ENCODE measurements around the gene HIRIP3. TPM values are rescaled to one million over a fixed set of nuclear protein-coding genes. Genes with fewer than 3 reads are reported as not detected.

The HIRIP3 gene
- polyA plus RNA-seq, 3 donors from 2014 or later = 14.1 to 23.5 (median 18.9) TPM

DNA sequence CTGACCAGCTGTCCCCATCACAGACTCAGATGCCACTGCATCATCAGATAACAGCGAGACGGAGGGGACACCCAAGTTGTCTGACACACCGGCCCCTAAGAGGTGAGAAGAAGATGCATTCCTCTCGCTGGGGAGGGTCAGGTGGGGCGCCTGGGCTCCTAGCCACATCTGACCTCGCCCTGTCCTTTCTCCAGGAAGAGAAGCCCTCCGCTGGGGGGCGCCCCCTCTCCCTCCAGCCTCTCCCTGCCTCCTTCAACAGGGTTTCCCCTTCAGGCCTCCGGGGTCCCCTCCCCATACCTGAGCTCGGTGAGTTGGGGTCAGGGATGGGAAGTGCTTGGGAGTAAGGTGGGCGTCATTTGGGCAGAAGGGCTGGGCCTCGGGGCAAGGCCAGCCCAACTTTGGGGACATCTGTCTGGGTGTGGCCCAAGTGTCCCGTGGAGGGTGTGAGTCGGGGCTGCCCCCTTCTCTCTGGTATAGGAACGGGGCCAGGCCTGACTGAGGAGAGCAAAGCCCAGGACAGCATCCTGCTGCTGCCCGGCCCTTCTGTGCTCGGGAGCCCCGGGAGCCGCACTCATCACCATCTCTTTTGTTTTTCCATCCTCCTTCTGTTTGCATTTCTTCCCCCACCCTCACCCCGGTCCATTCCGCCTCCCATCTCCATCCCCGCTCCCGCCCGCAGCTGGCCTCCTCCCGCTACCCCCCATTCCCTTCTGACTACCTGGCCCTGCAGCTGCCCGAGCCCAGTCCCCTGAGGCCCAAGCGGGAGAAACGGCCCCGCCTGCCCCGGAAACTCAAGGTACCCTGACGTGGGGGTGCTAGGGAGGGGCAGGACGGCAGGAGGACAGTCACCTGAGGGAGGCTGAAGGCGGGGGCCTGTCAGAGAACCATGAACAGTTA lies 5.6 kb upstream of the HIRIP3 start:
- no peak for DNase-seq
- peaks cover 0 to 1% (median 0%) of the 10 kb centered on the region in 6 donors for H3K9me3 Mint-ChIP-seq
- H3K4me3 Mint-ChIP-seq = no peak overlapping the region
- peaks cover 18 to 24% of the 10 kb centered on the region in 2 donors for H3K4me1 Mint-ChIP-seq
- no peak overlapping the region for H3K27ac Mint-ChIP-seq
- peaks cover 0 to 12% (median 0%) of the 10 kb centered on the region in 3 donors for H3K36me3 Mint-ChIP-seq
- H3K27me3 Mint-ChIP-seq (ENCODE audit: low read depth in 3 of 3) = peaks cover 0 to 4% (median 2%) of the 10 kb centered on the region in 3 donors

- H3K9me3 Mint-ChIP-seq = peaks cover 0 to 1% (median 0%) of the 10 kb centered on the region in 6 donors
- peaks cover 0 to 12% (median 0%) of the 10 kb centered on the region in 3 donors for H3K36me3 Mint-ChIP-seq
- H3K27me3 Mint-ChIP-seq (ENCODE audit: low read depth in 3 of 3) = peaks cover 5 to 12% (median 8%) of the 10 kb centered on the region in 3 donors
- H3K27ac Mint-ChIP-seq = peak overlapping the region in 1 of 6 donors; percentile 39
- DNase-seq = no peak
- H3K4me3 Mint-ChIP-seq = no peak overlapping the region
- H3K4me1 Mint-ChIP-seq = peaks cover 27 to 29% of the 10 kb centered on the region in 2 donors
These were observed 4.2 kb upstream of the HIRIP3 start for GRCh38 chr16:29999605-30000004.

- Mint-ChIP-seq H3K9me3 (no peaks in the 10 kb centered on the region), H3K4me1 (peaks cover 32 to 35% of the 10 kb centered on the region in 2 donors), H3K27me3 (ENCODE audit: low read depth in 3 of 3) (peaks cover 5 to 11% (median 11%) of the 10 kb centered on the region in 3 donors), H3K27ac (peak overlapping the region; percentile 95 to 98 (median 97)), H3K36me3 (peaks cover 0 to 7% (median 4%) of the 10 kb centered on the region in 3 donors), H3K4me3 (peak overlapping the region; percentile 93 to 98 (median 97))
- no peak for DNase-seq
These were observed 1.4 kb upstream of the HIRIP3 start for GRCh38 chr16:29996766-29997250.

DNA sequence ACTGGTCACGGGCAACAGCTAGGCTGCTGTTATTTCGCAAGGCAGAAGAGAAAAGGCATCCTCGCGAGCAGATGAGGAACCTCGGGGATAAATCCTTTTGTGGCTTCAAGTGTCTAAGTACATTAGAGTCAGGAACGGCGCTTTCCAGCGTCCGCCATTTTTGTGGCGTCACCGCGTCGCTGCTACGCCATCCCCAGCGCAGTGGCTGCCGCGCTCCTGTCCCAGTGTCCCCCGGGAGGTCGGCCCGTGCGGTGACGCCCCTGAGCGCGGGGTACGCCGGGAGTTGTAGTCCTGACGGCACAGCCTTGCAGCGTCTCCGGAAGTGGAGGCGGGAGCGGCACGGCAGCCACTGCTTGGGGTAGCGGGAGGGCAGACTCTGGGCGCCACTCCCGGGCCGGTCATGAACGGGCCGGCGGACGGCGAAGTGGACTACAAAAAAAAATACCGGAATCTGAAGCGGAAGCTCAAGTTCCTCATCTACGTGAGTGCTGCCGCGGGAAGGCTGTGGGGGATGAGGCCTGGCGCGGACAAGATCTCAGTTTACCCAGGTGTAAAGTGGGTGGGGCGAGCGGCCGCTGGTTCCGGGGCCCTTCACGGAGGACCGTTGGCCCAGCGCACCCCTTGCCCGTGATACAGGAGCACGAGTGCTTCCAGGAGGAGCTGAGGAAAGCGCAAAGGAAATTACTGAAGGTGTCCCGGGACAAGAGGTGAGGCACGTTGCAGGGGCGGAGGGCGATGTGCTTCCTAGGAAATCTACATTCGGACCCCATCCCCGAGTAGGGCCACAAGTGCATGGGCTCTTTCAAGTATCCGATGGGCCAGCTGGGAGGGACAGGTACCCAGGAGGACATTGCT lies 721 bp upstream of the HIRIP3 start, which contains the start of gene INO80E:
Gene INO80E, plus strand, starts transcription at position 331 of the 855 bp plus-strand sequence. Its CDS starts 70 bp downstream, at position 401.
- Mint-ChIP-seq H3K4me1 (peaks cover 32 to 35% of the 10 kb centered on the region in 2 donors), H3K36me3 (peaks cover 0 to 7% (median 4%) of the 10 kb centered on the region in 3 donors), H3K27ac (peak within 1 kb of the TSS; percentile 95 to 98 (median 97)), H3K27me3 (ENCODE audit: low read depth in 3 of 3) (peaks cover 5 to 11% (median 11%) of the 10 kb centered on the region in 3 donors), H3K9me3 (no peaks in the 10 kb centered on the region), H3K4me3 (peak within 1 kb of the TSS; percentile 93 to 98 (median 97))
- peak; percentile 97 to 98 (median 97) for DNase-seq

DNA sequence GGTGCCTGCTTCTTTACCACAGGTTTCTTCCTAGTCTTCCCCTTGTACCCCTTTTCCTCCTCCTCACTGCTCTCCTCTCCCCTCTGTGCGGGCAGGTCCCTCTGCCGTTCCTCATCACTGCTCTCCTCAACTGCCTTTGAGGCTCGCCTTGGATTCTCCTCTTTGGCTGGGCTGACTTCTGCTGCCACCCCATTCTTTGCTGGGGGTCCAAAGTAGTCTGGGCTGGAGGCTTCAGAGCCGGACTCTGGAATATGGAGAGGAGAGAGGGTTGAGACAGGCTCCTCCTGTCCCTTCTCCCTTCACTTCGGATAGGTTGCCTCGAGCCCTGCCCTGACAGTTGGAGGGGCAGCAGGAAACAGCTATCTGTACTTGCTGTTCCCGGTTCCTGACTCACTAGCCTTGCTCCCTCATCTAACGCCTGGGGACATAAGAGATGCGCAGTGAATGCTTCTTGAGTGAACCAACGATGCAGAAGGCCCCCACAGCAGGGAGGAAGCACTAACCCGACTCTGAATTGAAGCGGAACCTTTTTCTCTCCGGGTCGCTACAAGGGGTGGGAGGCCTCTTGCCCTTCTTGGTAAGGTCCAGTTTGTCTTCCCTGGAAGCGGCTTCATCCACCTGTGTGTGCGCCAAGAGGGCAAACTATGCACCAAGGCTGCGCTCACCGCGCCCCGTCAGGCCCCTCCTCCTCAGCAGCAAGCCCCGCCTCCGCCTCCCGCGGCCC lies 655 bp downstream of the HIRIP3 start:
- Mint-ChIP-seq H3K4me3 (peak overlapping the region; percentile 93 to 98 (median 97)), H3K4me1 (peaks cover 32 to 35% of the 10 kb centered on the region in 2 donors), H3K9me3 (no peaks in the 10 kb centered on the region), H3K27me3 (ENCODE audit: low read depth in 3 of 3) (peaks cover 5 to 11% (median 11%) of the 10 kb centered on the region in 3 donors), H3K27ac (peak overlapping the region; percentile 95 to 98 (median 97)), H3K36me3 (peaks cover 4 to 11% (median 5%) of the 10 kb centered on the region in 3 donors)
- DNase-seq = no peak

GRCh38 chr16:29993903-29994599 lies 1.4 kb downstream of the HIRIP3 start:
- Mint-ChIP-seq H3K9me3 (no peaks in the 10 kb centered on the region), H3K27ac (peak overlapping the region in 5 of 6 donors; percentile 29 to 79 (median 64)), H3K4me3 (peak overlapping the region; percentile 13 to 93 (median 53)), H3K27me3 (ENCODE audit: low read depth in 3 of 3) (peaks cover 5 to 11% (median 11%) of the 10 kb centered on the region in 3 donors), H3K4me1 (peaks cover 30 to 35% of the 10 kb centered on the region in 2 donors), H3K36me3 (peaks cover 1 to 11% (median 6%) of the 10 kb centered on the region in 3 donors)
- DNase-seq = no peak

DNA sequence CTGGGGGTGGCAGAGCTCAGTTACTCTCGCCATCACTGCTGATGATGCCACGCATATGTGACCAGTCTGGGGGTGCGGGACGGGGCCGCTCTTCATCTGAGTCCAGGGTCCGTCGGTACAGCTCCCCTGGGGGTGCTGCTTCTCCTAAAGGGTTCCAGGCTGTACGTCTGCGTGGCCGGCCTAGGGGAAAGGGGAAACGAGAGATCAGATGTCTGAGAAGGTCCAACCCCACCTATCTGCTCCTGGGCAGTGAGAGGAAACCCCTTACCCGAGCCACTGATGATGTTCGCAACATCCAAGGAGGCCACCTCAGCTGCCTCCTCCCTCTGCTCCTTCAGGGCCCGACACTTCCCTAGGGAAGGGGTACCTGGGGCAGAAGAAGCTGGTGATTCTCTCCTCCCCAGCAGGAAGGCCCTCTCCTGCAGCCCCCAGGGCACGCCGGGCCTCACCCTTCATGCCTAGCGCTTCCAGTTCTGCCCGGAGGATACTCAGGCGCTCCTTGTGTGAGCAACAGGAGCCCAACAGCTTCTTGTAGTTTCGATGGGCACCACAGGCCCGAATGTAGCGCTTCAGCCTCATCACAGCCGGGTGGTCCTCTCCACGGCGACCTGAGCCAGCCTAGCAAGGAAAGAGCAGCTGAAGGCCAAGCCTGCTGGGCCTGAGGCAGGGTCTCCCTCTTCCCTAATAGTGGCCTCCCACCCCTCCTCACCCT lies 2.1 kb downstream of the HIRIP3 start:
- H3K9me3 Mint-ChIP-seq = no peaks in the 10 kb centered on the region
- no peak overlapping the region for H3K27ac Mint-ChIP-seq
- H3K4me1 Mint-ChIP-seq = peaks cover 31% of the 10 kb centered on the region in 2 donors
- peak overlapping the region in 2 of 5 donors; percentile 68 to 93 for H3K4me3 Mint-ChIP-seq
- peaks cover 4 to 11% (median 9%) of the 10 kb centered on the region in 3 donors for H3K36me3 Mint-ChIP-seq
- no peak for DNase-seq
- peaks cover 5 to 11% (median 11%) of the 10 kb centered on the region in 3 donors for H3K27me3 Mint-ChIP-seq (ENCODE audit: low read depth in 3 of 3)

GRCh38 chr16:29992344-29992967 lies 3.0 kb downstream of the HIRIP3 start:
- no peak for DNase-seq
- peaks cover 23 to 28% of the 10 kb centered on the region in 2 donors for H3K4me1 Mint-ChIP-seq
- H3K4me3 Mint-ChIP-seq = peak overlapping the region in 3 of 5 donors; percentile 35 to 67 (median 44)
- H3K36me3 Mint-ChIP-seq = peaks cover 4 to 17% (median 9%) of the 10 kb centered on the region in 3 donors
- H3K27me3 Mint-ChIP-seq (ENCODE audit: low read depth in 3 of 3) = peaks cover 5 to 11% (median 11%) of the 10 kb centered on the region in 3 donors
- H3K9me3 Mint-ChIP-seq = no peaks in the 10 kb centered on the region
- peak overlapping the region in 2 of 6 donors; percentile 16 to 53 for H3K27ac Mint-ChIP-seq

DNA sequence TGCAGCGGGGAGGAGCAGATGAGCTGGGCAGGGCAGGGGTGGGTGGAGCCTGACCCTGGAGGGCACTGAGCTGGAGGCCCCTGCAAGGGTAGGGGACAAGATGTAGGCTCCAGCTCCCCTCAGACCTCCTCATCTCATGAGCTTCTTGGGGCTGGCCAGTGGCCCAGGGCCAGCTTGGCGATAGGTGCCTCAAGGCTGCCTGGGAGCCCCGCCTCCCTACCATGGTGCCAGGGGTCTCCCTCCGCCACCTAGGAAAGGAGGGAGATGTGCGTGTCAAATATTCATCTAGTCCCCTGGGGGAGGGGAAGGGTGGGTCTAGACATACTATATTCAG lies 3.9 kb downstream of the HIRIP3 start:
- H3K4me1 Mint-ChIP-seq = peaks cover 16 to 23% of the 10 kb centered on the region in 2 donors
- DNase-seq = no peak
- H3K36me3 Mint-ChIP-seq = peaks cover 6 to 19% (median 9%) of the 10 kb centered on the region in 3 donors
- H3K9me3 Mint-ChIP-seq = no peaks in the 10 kb centered on the region
- H3K27ac Mint-ChIP-seq = no peak overlapping the region
- H3K4me3 Mint-ChIP-seq = no peak overlapping the region
- peaks cover 5 to 11% (median 11%) of the 10 kb centered on the region in 3 donors for H3K27me3 Mint-ChIP-seq (ENCODE audit: low read depth in 3 of 3)

GRCh38 chr16:29990883-29991570 lies 4.4 kb downstream of the HIRIP3 start:
- peaks cover 8 to 22% (median 9%) of the 10 kb centered on the region in 3 donors for H3K36me3 Mint-ChIP-seq
- H3K27me3 Mint-ChIP-seq (ENCODE audit: low read depth in 3 of 3) = peaks cover 5 to 9% (median 9%) of the 10 kb centered on the region in 3 donors
- H3K4me1 Mint-ChIP-seq = peaks cover 11 to 18% of the 10 kb centered on the region in 2 donors
- no peak for DNase-seq
- no peaks in the 10 kb centered on the region for H3K9me3 Mint-ChIP-seq
- H3K27ac Mint-ChIP-seq = peak overlapping the region in 1 of 6 donors; percentile 40
- no peak overlapping the region for H3K4me3 Mint-ChIP-seq

GRCh38 chr16:29990034-29990433 lies 5.4 kb downstream of the HIRIP3 start:
- Mint-ChIP-seq H3K27ac (no peak overlapping the region), H3K4me3 (no peak overlapping the region), H3K36me3 (peaks cover 8 to 28% (median 13%) of the 10 kb centered on the region in 3 donors), H3K27me3 (ENCODE audit: low read depth in 3 of 3) (peaks cover 0 to 2% (median 0%) of the 10 kb centered on the region in 3 donors), H3K9me3 (no peaks in the 10 kb centered on the region), H3K4me1 (peaks cover 9 to 11% of the 10 kb centered on the region in 2 donors)
- no peak for DNase-seq
